Natural killer cell (primary cell): Measurements from ENCODE around the gene ALDH1L1. TPM values are rescaled to one million over a fixed set of nuclear protein-coding genes. Genes with fewer than 3 reads are reported as not detected.

Experiments used
- ATAC-seq, 3 donors: fragments of 150-1000 bp in 2 of 3; fragments of 200-7000 bp in 1 of 3; cut with Tn5 transposase; 1 replicate in 1 of 3; 2 replicates in 2 of 3; pipeline ENCODE4 v1.10.0; 2021; ENCODE audit warnings: mild to moderate bottlenecking in 2 of 3, moderate library complexity in 2 of 3
- DNase-seq, 2 donors: peaks; one replicate each; pipeline versions ENCODE4 v3.0.0 to v3.0.0-alpha.2; 2013 to 2021; ENCODE audit warnings: mixed read lengths in 1 of 2
- H3K27ac ChIP-seq: one replicate; pipeline ENCODE4 v1.5.1; 2013; ENCODE audit warnings: mild to moderate bottlenecking, low read length
- H3K27me3 ChIP-seq: one replicate; pipeline ENCODE4 v1.6.1; 2013; ENCODE audit warnings: low read length; ENCODE audit not compliant: control insufficient read depth, insufficient read depth
- H3K36me3 ChIP-seq: one replicate; pipeline ENCODE4 v1.6.1; 2013; ENCODE audit warnings: low read length; ENCODE audit not compliant: control insufficient read depth, insufficient read depth
- H3K4me1 ChIP-seq: one replicate; pipeline ENCODE4 v1.6.1; 2013; ENCODE audit warnings: low read length; ENCODE audit not compliant: control insufficient read depth, insufficient read depth
- H3K4me3 ChIP-seq: one replicate; pipeline ENCODE4 v1.5.1; 2013; ENCODE audit warnings: low read length
- H3K9me3 ChIP-seq: one replicate; pipeline ENCODE4 v1.6.1; 2013; ENCODE audit warnings: low read length; ENCODE audit not compliant: control insufficient read depth, insufficient read depth
- H3K27ac Mint-ChIP-seq, 2 donors: one replicate each; pipeline ENCODE4 v1.8.0; 2022; ENCODE audit warnings: mild to moderate bottlenecking in 2 of 2, mixed read lengths in 2 of 2, moderate library complexity in 1 of 2
- H3K27me3 Mint-ChIP-seq, 2 donors: one replicate each; pipeline ENCODE4 v1.8.0; 2022; ENCODE audit warnings: low read depth in 2 of 2, mixed read lengths in 2 of 2
- H3K36me3 Mint-ChIP-seq: one replicate; pipeline ENCODE4 v1.8.0; 2022; ENCODE audit warnings: mixed read lengths
- H3K4me1 Mint-ChIP-seq, 2 donors: one replicate each; pipeline ENCODE4 v1.8.0; 2022; ENCODE audit warnings: mixed read lengths in 2 of 2
- H3K4me3 Mint-ChIP-seq: one replicate; pipeline ENCODE4 v1.8.0; 2022; ENCODE audit warnings: mild to moderate bottlenecking, moderate library complexity, mixed read lengths
- H3K9me3 Mint-ChIP-seq, 2 donors: one replicate each; pipeline ENCODE4 v1.8.0; 2022; ENCODE audit warnings: mixed read lengths in 2 of 2
- WGBS: methylation state at CpG from one replicate; pipeline ENCODE4 v1.1.7; 2013; ENCODE audit warnings: missing lambda C conversion rate; ENCODE audit not compliant: insufficient coverage; 5-methylcytosine and 5-hydroxymethylcytosine counted together
- intact Hi-C: fragments of 100-400 bp; cut with micrococcal nuclease; formaldehyde crosslinking; loops from one replicate; pipeline ENCODE4 v1.14.2; 2022
- total RNA-seq, 4 donors: library from RNA; stranded (reverse); fragments of 120-200 nt in 1 of 4; gene quantifications; one replicate each; pipeline versions ENCODE4 v1.2.3 to v1.2.4, GENCODE V29; 2013 to 2022
- TF ChIP-seq, protein P1 (sequence below): fragments of 200-600 bp; IDR thresholded peaks from one replicate; pipeline ENCODE4 v1.8.0; 2022; ENCODE audit warnings: antibody characterized with exemption

The ALDH1L1 gene
- total RNA-seq, 3 donors from 2014 or later (not counting 1 experiment from before 2014, with no cell fraction given): not detected

DNA sequence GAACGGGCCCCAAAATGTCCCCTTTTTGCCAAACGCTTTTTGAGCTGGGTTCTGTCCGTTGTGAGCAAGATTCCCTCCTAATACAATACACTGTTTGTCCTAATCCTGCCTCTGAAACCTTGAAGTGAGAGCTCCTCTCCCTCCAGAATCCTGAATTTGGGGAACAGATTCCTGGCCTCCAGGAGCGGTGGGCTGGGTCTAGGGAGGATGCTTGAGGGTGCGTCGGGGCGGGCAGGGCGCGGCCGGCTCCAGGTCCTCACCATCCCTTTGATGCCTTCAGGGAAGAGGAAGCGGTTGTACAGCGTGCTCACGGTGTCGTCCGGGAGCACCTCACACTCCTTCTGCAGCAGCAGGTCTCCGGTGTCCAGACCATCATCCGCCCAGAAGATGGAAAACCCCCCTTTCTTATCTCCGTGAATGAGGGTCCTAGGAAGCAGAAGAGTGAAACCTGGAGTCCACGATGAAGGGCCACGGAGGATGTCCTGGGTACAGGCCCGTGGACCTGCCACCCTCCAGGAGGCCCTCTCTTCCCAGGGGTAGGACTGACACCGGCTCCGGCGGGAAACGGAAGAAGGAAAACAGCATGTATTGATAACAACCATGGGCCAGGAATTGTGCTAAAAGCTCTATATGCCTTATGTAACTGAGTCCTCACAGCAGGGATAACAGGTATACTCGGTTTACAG, 23.2 kb downstream of the ALDH1L1 start:
- no peaks in the 10 kb centered on the region for H3K4me1 ChIP-seq
- no peak for ATAC-seq
- H3K4me1 Mint-ChIP-seq: no peaks in the 10 kb centered on the region
- peaks cover 9 to 11% of the 10 kb centered on the region in 2 donors for H3K27me3 Mint-ChIP-seq
- no peaks in the 10 kb centered on the region for H3K36me3 Mint-ChIP-seq
- no peak for DNase-seq
- H3K9me3 ChIP-seq: no peaks in the 10 kb centered on the region
- H3K27ac ChIP-seq: no peak overlapping the region
- H3K36me3 ChIP-seq: no peaks in the 10 kb centered on the region
- H3K4me3 Mint-ChIP-seq: no peak overlapping the region
- TF ChIP-seq, protein P1, sequence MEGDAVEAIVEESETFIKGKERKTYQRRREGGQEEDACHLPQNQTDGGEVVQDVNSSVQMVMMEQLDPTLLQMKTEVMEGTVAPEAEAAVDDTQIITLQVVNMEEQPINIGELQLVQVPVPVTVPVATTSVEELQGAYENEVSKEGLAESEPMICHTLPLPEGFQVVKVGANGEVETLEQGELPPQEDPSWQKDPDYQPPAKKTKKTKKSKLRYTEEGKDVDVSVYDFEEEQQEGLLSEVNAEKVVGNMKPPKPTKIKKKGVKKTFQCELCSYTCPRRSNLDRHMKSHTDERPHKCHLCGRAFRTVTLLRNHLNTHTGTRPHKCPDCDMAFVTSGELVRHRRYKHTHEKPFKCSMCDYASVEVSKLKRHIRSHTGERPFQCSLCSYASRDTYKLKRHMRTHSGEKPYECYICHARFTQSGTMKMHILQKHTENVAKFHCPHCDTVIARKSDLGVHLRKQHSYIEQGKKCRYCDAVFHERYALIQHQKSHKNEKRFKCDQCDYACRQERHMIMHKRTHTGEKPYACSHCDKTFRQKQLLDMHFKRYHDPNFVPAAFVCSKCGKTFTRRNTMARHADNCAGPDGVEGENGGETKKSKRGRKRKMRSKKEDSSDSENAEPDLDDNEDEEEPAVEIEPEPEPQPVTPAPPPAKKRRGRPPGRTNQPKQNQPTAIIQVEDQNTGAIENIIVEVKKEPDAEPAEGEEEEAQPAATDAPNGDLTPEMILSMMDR: no peak
- 94% methylated on average over 26 of the region's 26 CpGs for WGBS
- H3K27me3 ChIP-seq: peaks cover 2% of the 10 kb centered on the region
- H3K9me3 Mint-ChIP-seq: no peaks in the 10 kb centered on the region
- no peak overlapping the region for H3K27ac Mint-ChIP-seq
- intact Hi-C loops: no loop called here
- no peak overlapping the region for H3K4me3 ChIP-seq

DNA sequence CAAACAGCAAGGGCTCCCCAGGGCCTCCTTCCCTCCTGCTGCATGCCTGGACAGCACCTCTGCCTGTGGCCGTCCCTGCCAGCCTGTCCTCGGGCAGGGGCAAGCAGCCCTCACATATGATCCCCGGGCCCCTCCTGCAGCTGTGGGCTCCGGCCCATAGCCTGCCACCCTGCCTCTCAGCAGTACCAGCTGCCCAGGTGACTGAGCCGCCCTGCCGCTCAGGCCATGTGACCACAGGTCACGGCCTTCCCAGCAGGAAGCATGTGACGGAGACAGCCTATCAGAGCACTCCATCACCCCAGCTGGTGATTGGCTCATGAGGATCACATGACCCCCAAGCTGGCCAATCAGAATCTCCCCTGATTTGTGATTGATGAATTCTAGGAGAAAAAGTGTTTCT, 23.9 kb downstream of the ALDH1L1 start:
- 91% methylated on average over 7 of the region's 8 CpGs for WGBS

DNA sequence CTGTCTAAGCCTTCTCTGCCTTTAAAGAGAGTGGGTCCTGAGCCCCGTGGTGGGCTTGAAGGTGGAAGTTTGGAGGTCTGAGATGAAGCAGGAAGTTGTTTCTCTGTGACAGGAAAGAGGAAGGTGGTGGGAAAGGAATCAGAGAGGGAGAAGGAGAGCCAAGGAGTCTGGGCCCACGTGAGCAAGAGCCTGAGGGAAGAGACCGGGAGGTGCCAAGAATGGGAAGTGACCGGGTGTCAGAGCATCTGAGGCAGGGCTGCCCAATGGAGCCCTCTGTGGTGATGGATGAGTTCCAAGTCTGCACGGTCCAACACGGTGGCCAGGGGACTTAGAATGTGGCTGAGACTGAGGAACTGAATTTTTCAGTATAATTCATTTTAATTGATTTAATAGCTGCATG, 24.6 kb downstream of the ALDH1L1 start:
- Mint-ChIP-seq H3K9me3 (no peaks in the 10 kb centered on the region), H3K4me1 (no peaks in the 10 kb centered on the region), H3K27me3 (peaks cover 4 to 9% of the 10 kb centered on the region in 2 donors), H3K27ac (no peak overlapping the region), H3K4me3 (no peak overlapping the region), H3K36me3 (no peaks in the 10 kb centered on the region)
- ATAC-seq (no peak), DNase-seq (no peak)
- intact Hi-C loops: no loop called here
- TF ChIP-seq, protein P1: no peak
- Histone ChIP-seq H3K27me3 (no peaks in the 10 kb centered on the region), H3K4me3 (no peak overlapping the region), H3K36me3 (no peaks in the 10 kb centered on the region), H3K9me3 (no peaks in the 10 kb centered on the region), H3K27ac (no peak overlapping the region), H3K4me1 (no peaks in the 10 kb centered on the region)
- 67% methylated on average over 6 of the region's 6 CpGs for WGBS

More for the DNA sequence above, 23.9 kb downstream of the ALDH1L1 start:
- H3K36me3 Mint-ChIP-seq: no peaks in the 10 kb centered on the region
- H3K27ac Mint-ChIP-seq: no peak overlapping the region
- no peak for DNase-seq
- no peak overlapping the region for H3K27ac ChIP-seq
- no peak for ATAC-seq
- intact Hi-C loops: no loop called here
- no peaks in the 10 kb centered on the region for H3K9me3 Mint-ChIP-seq
- no peak overlapping the region for H3K4me3 Mint-ChIP-seq
- no peaks in the 10 kb centered on the region for H3K36me3 ChIP-seq
- no peaks in the 10 kb centered on the region for H3K4me1 Mint-ChIP-seq
- no peak overlapping the region for H3K4me3 ChIP-seq
- peaks cover 7 to 9% of the 10 kb centered on the region in 2 donors for H3K27me3 Mint-ChIP-seq
- H3K27me3 ChIP-seq: no peaks in the 10 kb centered on the region
- H3K9me3 ChIP-seq: no peaks in the 10 kb centered on the region
- TF ChIP-seq, protein P1: no peak
- no peaks in the 10 kb centered on the region for H3K4me1 ChIP-seq

DNA sequence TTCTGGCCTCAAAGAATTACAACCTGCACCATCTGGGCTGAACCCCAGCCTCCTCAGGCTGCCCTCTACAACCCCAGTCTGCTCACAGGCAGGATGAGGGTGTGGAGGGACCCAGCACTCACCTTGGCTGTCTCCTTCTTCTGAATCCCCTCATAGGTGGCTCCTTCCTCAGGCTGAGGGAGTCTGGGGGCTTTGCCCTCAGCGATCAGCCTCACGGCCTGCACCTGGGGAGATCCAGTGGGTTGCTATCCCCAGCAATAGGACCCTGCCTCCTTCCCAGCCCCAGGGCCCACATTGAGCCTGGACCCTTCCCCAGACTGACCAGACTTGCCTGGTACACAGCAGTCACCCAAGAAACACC, 25.1 kb downstream of the ALDH1L1 start:
- intact Hi-C loops: no loop called here
- Mint-ChIP-seq H3K27me3 (peaks cover 0 to 7% of the 10 kb centered on the region in 2 donors), H3K27ac (no peak overlapping the region), H3K4me3 (no peak overlapping the region), H3K9me3 (no peaks in the 10 kb centered on the region), H3K36me3 (no peaks in the 10 kb centered on the region), H3K4me1 (no peaks in the 10 kb centered on the region)
- no peak for DNase-seq
- ATAC-seq: no peak
- Histone ChIP-seq H3K27me3 (no peaks in the 10 kb centered on the region), H3K36me3 (no peaks in the 10 kb centered on the region), H3K4me3 (no peak overlapping the region), H3K27ac (no peak overlapping the region), H3K4me1 (no peaks in the 10 kb centered on the region), H3K9me3 (no peaks in the 10 kb centered on the region)
- TF ChIP-seq, protein P1: no peak
- 97% methylated on average over 2 of the region's 2 CpGs for WGBS
